ENCODE data around the gene LIPE. TPM values are rescaled to one million over a fixed set of nuclear protein-coding genes. Genes with fewer than 3 reads are reported as not detected.
A peak's percentile ranks its signal among the peaks of the same experiment; 100 is the strongest.

LIPE gene
- total and polyA plus RNA-seq, 2 experiments from 2014 or later = 0.22 to 0.61 TPM

DNA sequence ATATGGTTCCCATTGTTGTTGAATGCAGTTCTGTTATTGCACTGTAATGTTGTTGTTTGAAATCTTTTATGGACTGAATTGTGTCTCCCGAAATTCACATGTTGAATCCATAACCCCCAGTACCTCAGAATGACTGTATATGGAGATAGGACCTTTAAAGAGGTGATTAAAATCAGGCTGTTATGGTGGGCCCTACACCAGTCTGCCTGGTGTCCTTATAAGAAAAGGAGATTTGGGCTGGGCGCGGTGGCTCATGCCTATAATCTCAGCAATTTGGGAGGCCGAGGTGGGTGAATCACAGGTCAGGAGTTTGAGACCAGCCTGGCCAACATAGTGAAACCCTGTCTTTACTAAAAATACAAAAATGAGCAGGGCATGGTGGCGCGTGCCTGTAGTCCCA lies 8.1 kb upstream of the LIPE start:
- Histone ChIP-seq H3K4me2 (ENCODE audit: unreplicated experiment) (no peak overlapping the region), H4K20me1 (ENCODE audit: insufficient read depth) (no peaks in the 10 kb centered on the region), H3K4me3 (no peak overlapping the region), H3K4me1 (ENCODE audit: insufficient read depth) (peaks cover 8% of the 10 kb centered on the region), H3K9me3 (ENCODE audit: low read depth) (no peaks in the 10 kb centered on the region), H3K27ac (no peak overlapping the region), H3F3A (ENCODE audit: insufficient read depth) (0 out of 2 replicates have a peak, but pooled peaks cover 6% of the 10 kb centered on the region), H3K9me2 (ENCODE audit: insufficient read depth) (no peaks in the 10 kb centered on the region), H3K79me2 (ENCODE audit: insufficient read depth) (no peaks in the 10 kb centered on the region), H2AFZ (no peak overlapping the region), H3K9ac (no peak overlapping the region), H3K36me3 (ENCODE audit: low read depth) (no peaks in the 10 kb centered on the region), H3K27me3 (replicated peaks; ENCODE audit: insufficient read depth) (no peaks in the 10 kb centered on the region)
- in situ Hi-C loops (cut with MboI) = no loop called here
- 72 to 75% methylated on average over 6 of the region's 6 CpGs for WGBS, 2 experiments (ENCODE audit: low coverage in 1 of 2, low lambda C conversion rate in 2 of 2, missing lambda C conversion rate in 2 of 2)
- DNase-seq = no peak
- TF ChIP-seq EZH2phosphoT487 (IDR thresholded peaks at IDR 0.05; ENCODE audit: insufficient read depth, low read depth) (no peak), EZH2 (IDR thresholded peaks at IDR 0.05; ENCODE audit: insufficient read depth, poor library complexity, severe bottlenecking) (no peak)

DNA sequence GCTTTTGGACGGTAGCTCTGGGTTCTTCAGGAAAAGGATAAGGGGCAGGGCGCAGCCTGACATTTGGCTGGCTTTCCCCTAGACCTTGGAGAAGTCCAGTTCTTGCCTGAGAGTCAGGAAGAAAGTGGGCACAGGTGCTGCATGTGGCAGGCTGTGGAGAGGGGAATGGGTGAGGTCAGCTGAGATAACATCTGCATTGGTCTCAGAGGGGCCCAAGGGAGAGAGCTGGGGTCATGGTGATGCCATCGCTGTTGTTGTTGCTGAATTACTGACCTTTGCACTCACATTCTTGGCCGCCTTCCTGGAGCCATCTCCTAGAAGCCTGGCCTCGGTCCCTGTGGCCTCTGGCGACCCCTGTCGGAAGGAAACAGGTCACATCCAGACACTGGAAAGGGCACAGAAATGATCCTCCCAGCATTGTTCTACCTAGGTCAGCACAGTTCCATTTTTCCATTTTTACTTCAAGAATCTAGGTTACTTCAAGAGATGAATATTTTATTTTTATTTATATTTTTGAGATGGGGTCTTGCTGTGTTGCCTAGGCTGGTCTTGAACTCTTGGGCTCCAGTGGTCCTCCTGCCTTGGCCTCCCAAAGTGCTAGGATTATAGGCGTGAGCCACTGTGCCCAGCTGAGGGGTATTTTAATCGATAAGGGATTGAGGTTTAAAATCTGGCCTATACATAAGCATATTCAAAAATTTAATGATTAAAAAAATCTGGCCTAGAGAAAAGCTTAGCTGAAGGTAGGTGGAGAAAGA lies 6.5 kb upstream of the LIPE start:
- Histone ChIP-seq H3K4me2 (ENCODE audit: unreplicated experiment) (no peak overlapping the region), H3K9me3 (ENCODE audit: low read depth) (no peaks in the 10 kb centered on the region), H3K36me3 (ENCODE audit: low read depth) (no peaks in the 10 kb centered on the region), H3K79me2 (ENCODE audit: insufficient read depth) (no peaks in the 10 kb centered on the region), H3K27ac (no peak overlapping the region), H3K4me3 (no peak overlapping the region), H3K4me1 (ENCODE audit: insufficient read depth) (peaks cover 8% of the 10 kb centered on the region), H2AFZ (0 out of 2 replicates have a peak overlapping the region, but pooled peaks have one; percentile 27), H3K9me2 (ENCODE audit: insufficient read depth) (no peaks in the 10 kb centered on the region), H3K27me3 (replicated peaks; ENCODE audit: insufficient read depth) (no peaks in the 10 kb centered on the region), H3F3A (ENCODE audit: insufficient read depth) (0 out of 2 replicates have a peak, but pooled peaks cover 6% of the 10 kb centered on the region), H4K20me1 (ENCODE audit: insufficient read depth) (no peaks in the 10 kb centered on the region), H3K9ac (no peak overlapping the region)
- peak; percentile 36 for DNase-seq
- WGBS, 2 experiments (ENCODE audit: low coverage in 1 of 2, low lambda C conversion rate in 2 of 2, missing lambda C conversion rate in 2 of 2) = 47 to 59% methylated on average over 9 of the region's 9 CpGs
- TF ChIP-seq EZH2phosphoT487 (IDR thresholded peaks at IDR 0.05; ENCODE audit: insufficient read depth, low read depth) (no peak), EZH2 (IDR thresholded peaks at IDR 0.05; ENCODE audit: insufficient read depth, poor library complexity, severe bottlenecking) (no peak)
- in situ Hi-C loops (cut with MboI) = no loop called here

DNA sequence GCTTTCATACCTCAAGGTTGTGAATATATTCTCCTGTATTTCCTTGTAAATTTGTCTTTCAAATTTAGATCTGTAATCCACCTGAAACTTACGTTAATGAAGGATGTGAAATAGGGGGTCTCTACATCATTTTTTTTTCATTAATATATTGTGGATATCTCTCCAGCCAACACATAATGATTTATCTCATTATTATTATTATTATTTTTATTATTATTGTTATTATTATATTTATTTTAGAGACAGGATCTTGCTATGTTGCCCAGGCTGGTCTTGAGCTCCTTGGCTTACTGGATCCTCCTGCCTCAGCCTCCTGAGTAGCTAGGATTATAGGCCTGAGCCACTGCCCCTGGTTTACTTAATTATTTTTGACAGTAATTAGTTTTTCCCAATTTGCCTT lies 4.3 kb upstream of the LIPE start:
- in situ Hi-C loops (cut with MboI) = no loop called here
- TF ChIP-seq EZH2phosphoT487 (IDR thresholded peaks at IDR 0.05; ENCODE audit: insufficient read depth, low read depth) = no peak
- no peak for TF ChIP-seq EZH2 (IDR thresholded peaks at IDR 0.05; ENCODE audit: insufficient read depth, poor library complexity, severe bottlenecking)
- 88 to 91% methylated on average over 1 of the region's 1 CpG for WGBS, 2 experiments (ENCODE audit: low coverage in 1 of 2, low lambda C conversion rate in 2 of 2, missing lambda C conversion rate in 2 of 2)

DNA sequence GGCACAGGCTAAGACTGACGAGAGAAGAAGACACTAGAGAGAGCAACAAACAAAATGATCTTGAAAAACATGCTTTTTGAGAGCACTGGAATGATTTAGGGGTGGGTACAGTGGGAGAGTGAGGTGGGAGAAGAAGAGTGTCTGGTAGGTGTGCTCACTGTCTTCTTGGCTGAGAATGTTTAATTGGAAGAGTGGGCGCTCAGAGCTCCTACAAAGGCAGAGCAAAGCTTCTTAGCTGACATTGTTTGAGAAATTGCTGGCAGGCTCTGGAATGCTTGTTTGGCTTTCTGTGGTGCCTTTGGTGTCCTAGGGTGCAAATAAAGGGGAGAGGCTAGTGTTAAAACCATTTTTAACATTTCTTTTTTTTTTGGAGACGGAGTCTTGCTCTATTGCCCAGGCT lies 1.5 kb upstream of the LIPE start:
- Histone ChIP-seq H3K79me2 (ENCODE audit: insufficient read depth) (no peaks in the 10 kb centered on the region), H3K4me2 (ENCODE audit: unreplicated experiment) (no peak overlapping the region), H3F3A (ENCODE audit: insufficient read depth) (no peaks in the 10 kb centered on the region), H2AFZ (no peak overlapping the region), H3K9ac (no peak overlapping the region), H3K36me3 (ENCODE audit: low read depth) (no peaks in the 10 kb centered on the region), H3K4me3 (no peak overlapping the region), H3K27me3 (replicated peaks; ENCODE audit: insufficient read depth) (no peaks in the 10 kb centered on the region), H3K9me2 (ENCODE audit: insufficient read depth) (no peaks in the 10 kb centered on the region), H4K20me1 (ENCODE audit: insufficient read depth) (no peaks in the 10 kb centered on the region), H3K4me1 (ENCODE audit: insufficient read depth) (no peaks in the 10 kb centered on the region), H3K9me3 (ENCODE audit: low read depth) (no peaks in the 10 kb centered on the region), H3K27ac (no peak overlapping the region)
- WGBS, 2 experiments (ENCODE audit: low coverage in 1 of 2, low lambda C conversion rate in 2 of 2, missing lambda C conversion rate in 2 of 2) = 44 to 58% methylated on average over 3 of the region's 3 CpGs
- DNase-seq = no peak
- TF ChIP-seq EZH2phosphoT487 (IDR thresholded peaks at IDR 0.05; ENCODE audit: insufficient read depth, low read depth) (no peak), EZH2 (IDR thresholded peaks at IDR 0.05; ENCODE audit: insufficient read depth, poor library complexity, severe bottlenecking) (no peak)
- in situ Hi-C loops (cut with MboI) = no loop called here

More for the DNA sequence above, 4.3 kb upstream of the LIPE start:
- DNase-seq = no peak
- no peaks in the 10 kb centered on the region for H3K36me3 ChIP-seq (ENCODE audit: low read depth)
- no peaks in the 10 kb centered on the region for H3K9me3 ChIP-seq (ENCODE audit: low read depth)
- no peak overlapping the region for H3K27ac ChIP-seq
- peaks cover 7% of the 10 kb centered on the region for H3K4me1 ChIP-seq (ENCODE audit: insufficient read depth)
- no peak overlapping the region for H3K4me2 ChIP-seq (ENCODE audit: unreplicated experiment)
- 0 out of 2 replicates have a peak, but pooled peaks cover 6% of the 10 kb centered on the region for H3F3A ChIP-seq (ENCODE audit: insufficient read depth)
- no peaks in the 10 kb centered on the region for H3K9me2 ChIP-seq (ENCODE audit: insufficient read depth)
- H3K4me3 ChIP-seq = no peak overlapping the region
- H3K27me3 ChIP-seq (replicated peaks; ENCODE audit: insufficient read depth) = no peaks in the 10 kb centered on the region
- H3K9ac ChIP-seq = no peak overlapping the region
- no peaks in the 10 kb centered on the region for H3K79me2 ChIP-seq (ENCODE audit: insufficient read depth)
- no peaks in the 10 kb centered on the region for H4K20me1 ChIP-seq (ENCODE audit: insufficient read depth)
- H2AFZ ChIP-seq = no peak overlapping the region
